Ramos (cell line): ENCODE measurements around the gene FLOT2.
"Not testable (repeated sequence)": the region's sequence is repeated elsewhere in the genome, so short reads cannot be mapped to it uniquely, and the experiment has no call there.

ENCODE experiments used
- in situ Hi-C: fragments of 300-500 bp; cut with MboI; formaldehyde crosslinking; loops from one replicate; pipeline ENCODE4 v1.14.3; 2022; ENCODE audit warnings: low sequenced_read_pairs; ENCODE audit not compliant: unreplicated experiment

Gene FLOT2

GRCh38 chr17:28878981-28879380 lies 18.6 kb downstream of the FLOT2 start:
- in situ Hi-C loops, result no loop called here

GRCh38 chr17:28878158-28878910 lies 19.2 kb downstream of the FLOT2 start:
- in situ Hi-C loops, result no loop called here

GRCh38 chr17:28877150-28877711 lies 20.3 kb downstream of the FLOT2 start:
- in situ Hi-C loops, result not testable (repeated sequence)

GRCh38 chr17:28875848-28876550 lies 21.5 kb downstream of the FLOT2 start:
- in situ Hi-C loops, result no loop called here

GRCh38 chr17:28874750-28875149 lies 22.8 kb downstream of the FLOT2 start:
- in situ Hi-C loops, result no loop called here

DNA sequence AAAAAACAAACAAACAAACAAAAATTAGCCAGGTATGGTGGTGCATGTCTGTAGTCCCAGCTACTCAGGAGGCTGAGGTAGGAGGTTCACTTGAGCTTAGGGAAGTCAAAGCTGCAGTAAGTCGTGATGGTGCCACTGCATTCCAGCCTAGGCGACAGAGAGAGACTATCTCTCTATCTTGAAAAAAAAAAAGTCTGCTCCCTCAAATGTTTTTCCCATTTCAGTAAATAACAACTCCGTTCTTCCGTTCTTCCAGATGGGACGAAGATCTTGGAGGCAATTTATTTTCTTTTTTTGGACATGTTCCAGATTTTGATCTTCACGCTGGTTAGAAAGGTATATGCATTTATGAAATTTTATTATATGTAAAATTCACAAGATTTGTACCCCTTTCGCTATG lies 23.7 kb downstream of the FLOT2 start:
- in situ Hi-C loops, result no loop called here

DNA sequence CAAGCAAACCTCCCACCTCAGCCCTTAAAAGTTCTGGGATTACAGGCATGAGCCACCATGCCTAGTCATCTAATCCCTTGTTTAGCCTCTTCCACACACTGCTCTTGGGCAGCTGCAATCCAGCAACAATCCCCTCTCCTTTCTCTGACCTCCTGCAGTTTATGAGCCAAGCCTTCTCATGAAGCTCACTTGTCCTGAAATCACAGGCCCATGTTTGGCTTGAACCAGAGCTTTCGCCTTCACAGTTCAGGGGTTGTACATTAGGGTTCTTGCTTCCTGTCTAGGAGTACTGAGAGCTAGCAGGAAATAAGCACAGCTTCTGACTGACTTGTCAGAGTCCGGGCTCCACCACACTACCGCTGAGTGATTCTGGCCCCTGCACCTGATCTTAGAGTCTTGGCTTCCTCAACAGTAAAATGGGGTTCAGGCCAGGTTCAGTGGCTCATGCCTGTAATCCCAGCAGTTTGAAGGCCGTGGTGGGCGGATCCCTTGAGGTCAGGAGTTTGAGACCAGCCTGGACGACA lies 26.4 kb downstream of the FLOT2 start:
- in situ Hi-C loops, result no loop called here

GRCh38 chr17:28867276-28867675 lies 30.3 kb downstream of the FLOT2 start:
- in situ Hi-C loops, result no loop called here

GRCh38 chr17:28865946-28866752 lies 31.4 kb downstream of the FLOT2 start:
- in situ Hi-C loops, result no loop called here

DNA sequence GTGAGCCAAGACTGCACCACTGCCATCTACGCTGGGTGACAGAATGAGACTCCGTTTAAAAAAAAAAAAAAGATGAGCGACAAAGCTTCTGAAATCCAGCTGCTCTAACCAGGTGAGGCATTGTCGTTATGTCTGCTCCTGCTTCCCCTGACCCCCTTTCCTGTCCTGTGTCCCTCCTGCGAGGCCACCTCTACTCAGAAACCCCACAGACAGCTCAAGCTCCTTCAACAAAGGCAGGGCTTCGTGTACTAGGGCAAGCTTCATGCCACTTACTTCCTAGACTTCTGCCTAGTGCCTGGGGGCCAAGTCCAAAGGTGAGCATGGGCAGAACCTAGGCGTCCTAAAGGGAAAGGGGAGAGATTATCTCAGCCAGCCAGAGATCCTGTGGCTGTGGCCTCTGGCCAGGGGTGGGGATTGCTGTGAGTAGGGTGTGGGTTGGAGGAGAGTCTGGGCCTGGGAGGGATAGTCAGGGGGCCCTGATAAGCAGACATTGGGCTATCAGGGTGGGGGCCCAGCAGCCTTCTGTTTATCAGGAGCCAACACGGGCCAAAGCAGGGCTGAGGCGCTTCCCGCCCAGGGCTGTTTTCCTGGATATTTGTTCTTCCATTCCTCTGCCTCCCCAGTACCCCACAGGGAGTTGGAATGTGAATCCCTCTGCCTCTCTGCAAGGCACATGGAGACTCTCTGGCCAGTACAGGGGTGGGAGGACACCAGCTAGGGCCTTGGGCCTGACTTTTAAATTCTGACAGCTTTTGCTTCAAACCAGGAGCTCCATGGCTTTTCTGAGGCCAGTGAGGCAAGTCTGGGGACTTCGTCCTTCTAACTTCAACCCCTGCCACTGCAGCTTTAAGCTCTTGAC lies 32.3 kb downstream of the FLOT2 start:
- in situ Hi-C loops, result loop anchor here (5.0 kb wide), 1 partner anchor 47 kb away; no protein-coding TSS in a partner anchor

- in situ Hi-C loops, result loop anchor here (5.0 kb wide), 1 partner anchor 48 kb away; no protein-coding TSS in a partner anchor
These were observed 33.6 kb downstream of the FLOT2 start for GRCh38 chr17:28863953-28864352.

DNA sequence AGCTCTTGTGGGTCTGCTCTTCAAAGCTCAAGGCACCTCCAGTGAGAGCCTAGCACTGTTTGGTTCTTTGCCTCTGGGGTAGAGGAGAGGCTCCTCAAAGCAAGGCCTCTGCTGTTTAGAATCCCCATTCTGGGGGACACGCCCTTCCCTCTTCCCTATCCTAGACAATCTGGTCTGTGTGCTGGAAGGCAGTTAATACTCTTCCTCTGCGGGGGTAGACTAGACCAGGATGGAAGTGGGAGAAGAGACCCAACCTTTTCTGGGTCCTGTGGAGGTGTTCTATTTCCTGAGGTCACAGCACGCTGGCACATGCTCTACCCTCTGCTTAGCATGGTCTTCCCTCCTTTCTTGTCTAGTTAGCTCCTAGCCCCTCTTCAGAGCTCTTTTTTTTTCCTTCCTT lies 35.0 kb downstream of the FLOT2 start:
- in situ Hi-C loops, result loop anchor here (5.0 kb wide), 1 partner anchor 50 kb away; no protein-coding TSS in a partner anchor

- in situ Hi-C loops, result loop anchor here (5.0 kb wide), 1 partner anchor 51 kb away; no protein-coding TSS in a partner anchor
These were observed 35.9 kb downstream of the FLOT2 start for GRCh38 chr17:28861393-28862203.

GRCh38 chr17:28860363-28860808 lies 37.1 kb downstream of the FLOT2 start:
- in situ Hi-C loops, result loop anchor here (5.0 kb wide), 1 partner anchor 52 kb away; no protein-coding TSS in a partner anchor

DNA sequence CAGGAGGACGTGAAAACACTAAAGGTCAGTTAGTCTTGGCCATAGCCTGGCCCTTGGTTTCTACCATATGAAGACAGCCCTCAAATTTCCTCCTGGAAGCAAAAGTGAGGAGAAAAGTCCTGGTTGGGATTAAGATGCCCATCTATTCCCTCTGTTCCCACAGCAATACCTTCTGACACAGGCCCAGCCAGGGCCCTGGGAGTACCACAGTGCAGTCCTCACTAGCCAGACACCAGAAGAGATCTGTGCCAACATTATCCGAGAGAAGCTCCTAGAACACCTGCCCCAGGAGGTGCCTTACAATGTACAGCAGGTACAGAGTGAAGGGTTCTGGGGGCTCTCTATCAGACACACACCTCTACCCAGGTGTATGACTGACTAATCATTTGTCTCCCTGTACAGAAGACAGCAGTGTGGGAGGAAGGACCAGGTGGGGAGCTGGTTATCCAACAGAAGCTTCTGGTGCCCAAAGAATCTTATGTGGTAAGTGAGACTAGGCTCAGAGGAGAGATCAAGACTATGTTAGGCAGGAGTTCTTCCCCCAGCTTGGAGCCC lies 38.7 kb downstream of the FLOT2 start:
- in situ Hi-C loops, result loop anchor here (5.0 to 10.0 kb wide), 2 partner anchors 33 to 64 kb away; no protein-coding TSS in a partner anchor

GRCh38 chr17:28857905-28858800 lies 39.4 kb downstream of the FLOT2 start:
- in situ Hi-C loops, result loop anchor here (5.0 to 10.0 kb wide), 2 partner anchors 34 to 63 kb away; no protein-coding TSS in a partner anchor
